ENCODE data around the gene KCNT2. TPM values are rescaled to one million over a fixed set of nuclear protein-coding genes. Genes with fewer than 3 reads are reported as not detected.

The KCNT2 gene
- total and polyA plus RNA-seq, 2 of the 8 experiments (the other 6 are each of a cell fraction or from before 2014, with no cell fraction given), result 2.3 to 10.2 TPM

GRCh38 chr1:196558411-196558810 lies 49.8 kb downstream of the KCNT2 start:
- no peak overlapping the region for H3K4me2 ChIP-seq (ENCODE audit: insufficient read depth in 1 of 2, low read depth in 2 of 2, low read length in 2 of 2)
- H4K8ac ChIP-seq (ENCODE audit: extremely low read depth, insufficient read depth, low read length), result no peak overlapping the region
- no peak overlapping the region for H3K18ac ChIP-seq (ENCODE audit: extremely low read depth, low read length)
- H2BK120ac ChIP-seq (replicated peaks; ENCODE audit: low read depth, low read length), result no peak overlapping the region
- no peak overlapping the region for H4K5ac ChIP-seq (ENCODE audit: insufficient read length, low read depth, low read length)
- no peak overlapping the region for H3K4ac ChIP-seq (replicated peaks; ENCODE audit: insufficient read length, low read depth, low read length)
- DNase-seq (ENCODE audit: low read depth in 1 of 2, low spot score in 2 of 2), result no peak
- H3K9ac ChIP-seq (replicated peaks in 1 of 4; ENCODE audit: extremely low read depth in 1 of 4, low read depth in 3 of 4, low read length in 3 of 4), result no peak overlapping the region
- TF ChIP-seq HDAC2 (IDR thresholded peaks at IDR 0.05; ENCODE audit: borderline replicate concordance in 1 of 2, low read depth in 2 of 2, low read length in 2 of 2) (no peak), BACH1 (IDR thresholded peaks at IDR 0.05; ENCODE audit: low read length) (peak; percentile 63; the same call in 1 of the 2 replicates), TEAD4 (IDR thresholded peaks at IDR 0.05; ENCODE audit: low read depth, low read length) (no peak)
- CTCF ChIA-PET (ENCODE audit: partially characterized antibody), result interaction anchor here (0.6 kb wide), 2 partner anchors 47 to 203 kb away, joined by 3 read pairs; no protein-coding TSS in a partner anchor
- FAIRE-seq, result no peak
- 58% methylated on average over 2 of the region's 2 CpGs; no CpG with 5 or more reads in 1 of the 2 experiments for WGBS, 2 experiments (ENCODE audit: extremely low coverage in 1 of 2, insufficient coverage in 1 of 2, insufficient read length in 1 of 2, insufficient replicate concordance in 2 of 2, low coverage in 1 of 2, low lambda C conversion rate in 2 of 2, missing lambda C conversion rate in 1 of 2)
- H4K91ac ChIP-seq (replicated peaks; ENCODE audit: insufficient read length, low read length), result no peak overlapping the region
- H3K23ac ChIP-seq (ENCODE audit: insufficient read length), result no peak overlapping the region
- no peaks in the 10 kb centered on the region for H3K36me3 ChIP-seq (ENCODE audit: control insufficient read depth in 2 of 4, insufficient read depth in 4 of 4, low read length in 3 of 4)
- H3K9me3 ChIP-seq (ENCODE audit: insufficient read depth in 2 of 2, low read depth in 1 of 2, low read length in 1 of 2), result peaks cover 0 to under 1% of the 10 kb centered on the region in 2 experiments; a peak in 1 of 4 replicates
- H2BK12ac ChIP-seq (ENCODE audit: low read depth, low read length), result no peak overlapping the region
- no peak overlapping the region for H3K27ac ChIP-seq (ENCODE audit: low read depth, low read length)
- H3K23me2 ChIP-seq (ENCODE audit: low read depth, low read length), result no peaks in the 10 kb centered on the region
- POLR2A ChIA-PET (ENCODE audit: partially characterized antibody), result no interaction called here
- H2AFZ ChIP-seq (ENCODE audit: low read length), result no peak overlapping the region
- H3K4me3 ChIP-seq (ENCODE audit: extremely low read depth in 1 of 4, insufficient read depth in 2 of 4, low read depth in 3 of 4, low read length in 4 of 4), result no peak overlapping the region
- H3K27me3 ChIP-seq (replicated peaks in 1 of 4; ENCODE audit: control insufficient read depth in 3 of 4, extremely low read depth in 1 of 4, insufficient read depth in 3 of 4, low read length in 3 of 4), result no peaks in the 10 kb centered on the region
- no peaks in the 10 kb centered on the region for H3K79me1 ChIP-seq (ENCODE audit: low read depth, low read length)
- H2BK20ac ChIP-seq (ENCODE audit: low read length), result no peak overlapping the region
- no peak overlapping the region for H3K14ac ChIP-seq (ENCODE audit: insufficient read length)
- H2AK5ac ChIP-seq (ENCODE audit: low read depth, low read length), result no peak overlapping the region
- H3K4me1 ChIP-seq (replicated peaks in 1 of 4; ENCODE audit: control insufficient read depth in 3 of 4, insufficient read depth in 4 of 4, low read length in 3 of 4), result peaks cover 0 to 4% (median 0%) of the 10 kb centered on the region in 4 experiments; a peak in 1 of 7 replicates
- no peak overlapping the region for H2BK5ac ChIP-seq (ENCODE audit: low read depth, low read length)
- H2BK15ac ChIP-seq (ENCODE audit: low read length), result no peak overlapping the region
- peaks cover 1 to 6% of the 10 kb centered on the region in 2 experiments for H4K20me1 ChIP-seq (replicated peaks in 1 of 2; ENCODE audit: control insufficient read depth in 1 of 2, insufficient read depth in 2 of 2, low read length in 2 of 2)
- H3K79me2 ChIP-seq (ENCODE audit: control insufficient read depth in 1 of 2, insufficient read depth in 2 of 2, low read length in 2 of 2), result peaks cover 0 to 71% of the 10 kb centered on the region in 2 experiments; a peak in 2 of 4 replicates
- no peak overlapping the region for H3K56ac ChIP-seq (replicated peaks; ENCODE audit: insufficient read length, low read depth, low read length)

Measured in H1 (cell line).